Activated T-cell treated with anti-CD3 and anti-CD28 coated beads for 4 hours (primary cell): ENCODE data around the gene FCN1.

ENCODE experiments used
- DNase-seq: peaks from one replicate; pipeline ENCODE4 v3.0.0-alpha.2; 2020

The FCN1 gene

DNA sequence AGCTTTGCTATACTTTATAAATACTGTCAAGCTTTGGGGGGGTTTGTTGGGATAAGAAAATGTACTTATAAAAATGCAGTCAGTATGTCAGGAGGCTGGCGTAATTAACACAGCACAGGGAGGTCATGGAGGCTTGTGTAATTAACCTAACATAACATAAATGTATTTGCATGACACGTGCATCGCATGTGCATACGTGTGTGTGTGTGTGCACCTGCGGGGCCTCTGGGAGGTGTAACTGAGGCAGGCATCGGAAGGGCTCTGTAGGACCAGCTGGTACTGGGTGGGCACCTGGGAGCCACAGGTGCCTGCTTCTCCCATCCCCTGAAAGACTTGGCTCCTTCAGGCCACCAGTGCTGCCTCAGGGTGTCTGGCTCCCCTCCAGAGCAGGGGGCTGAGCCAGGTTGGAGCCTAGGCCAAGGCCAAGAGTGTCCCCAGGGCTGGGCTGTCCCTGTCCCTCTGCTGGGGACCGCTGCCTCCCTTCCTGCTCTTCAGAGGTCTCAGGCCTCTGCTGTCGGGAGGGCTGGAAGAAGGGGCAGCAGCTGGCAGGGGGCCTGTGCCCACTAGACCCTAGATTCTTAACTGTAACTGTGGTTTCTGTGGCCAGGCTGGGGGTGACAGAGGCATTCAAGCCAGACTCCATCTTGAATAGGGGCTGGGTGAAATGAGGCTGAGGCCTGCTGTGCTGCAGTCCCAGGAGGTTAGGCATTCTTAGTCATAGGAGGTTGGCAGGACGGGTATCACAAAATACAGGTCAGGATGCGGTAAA lies 28.1 kb downstream of the FCN1 start:
- DNase-seq: no peak

DNA sequence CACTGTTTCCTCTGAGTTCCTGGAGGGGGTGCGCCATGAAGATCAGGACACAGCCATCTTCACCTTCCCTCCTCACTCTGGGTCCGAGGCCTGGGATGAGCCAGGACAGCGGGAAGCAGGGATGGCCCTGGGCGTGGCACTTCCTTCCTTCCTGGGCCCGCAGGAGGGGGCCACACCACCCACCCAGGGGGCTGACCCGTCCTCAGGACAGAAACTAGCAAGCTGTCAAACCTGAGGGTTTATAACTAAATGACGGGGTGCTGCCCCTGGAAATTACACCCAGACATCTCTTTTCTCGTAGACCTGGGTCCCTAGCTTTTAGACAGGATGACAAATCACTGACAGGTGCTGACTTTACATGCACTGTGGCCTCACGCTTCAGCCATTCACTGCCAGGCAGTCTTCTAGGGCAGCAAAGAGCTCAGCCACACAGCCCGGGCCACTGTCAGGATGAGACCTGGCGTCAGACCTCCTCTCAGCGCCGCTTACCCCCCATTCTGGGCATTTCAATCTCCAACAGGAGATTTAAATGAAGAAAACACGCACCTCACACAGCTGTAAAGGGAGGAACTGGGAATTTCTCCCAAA lies 29.0 kb downstream of the FCN1 start:
- DNase-seq: no peak

DNA sequence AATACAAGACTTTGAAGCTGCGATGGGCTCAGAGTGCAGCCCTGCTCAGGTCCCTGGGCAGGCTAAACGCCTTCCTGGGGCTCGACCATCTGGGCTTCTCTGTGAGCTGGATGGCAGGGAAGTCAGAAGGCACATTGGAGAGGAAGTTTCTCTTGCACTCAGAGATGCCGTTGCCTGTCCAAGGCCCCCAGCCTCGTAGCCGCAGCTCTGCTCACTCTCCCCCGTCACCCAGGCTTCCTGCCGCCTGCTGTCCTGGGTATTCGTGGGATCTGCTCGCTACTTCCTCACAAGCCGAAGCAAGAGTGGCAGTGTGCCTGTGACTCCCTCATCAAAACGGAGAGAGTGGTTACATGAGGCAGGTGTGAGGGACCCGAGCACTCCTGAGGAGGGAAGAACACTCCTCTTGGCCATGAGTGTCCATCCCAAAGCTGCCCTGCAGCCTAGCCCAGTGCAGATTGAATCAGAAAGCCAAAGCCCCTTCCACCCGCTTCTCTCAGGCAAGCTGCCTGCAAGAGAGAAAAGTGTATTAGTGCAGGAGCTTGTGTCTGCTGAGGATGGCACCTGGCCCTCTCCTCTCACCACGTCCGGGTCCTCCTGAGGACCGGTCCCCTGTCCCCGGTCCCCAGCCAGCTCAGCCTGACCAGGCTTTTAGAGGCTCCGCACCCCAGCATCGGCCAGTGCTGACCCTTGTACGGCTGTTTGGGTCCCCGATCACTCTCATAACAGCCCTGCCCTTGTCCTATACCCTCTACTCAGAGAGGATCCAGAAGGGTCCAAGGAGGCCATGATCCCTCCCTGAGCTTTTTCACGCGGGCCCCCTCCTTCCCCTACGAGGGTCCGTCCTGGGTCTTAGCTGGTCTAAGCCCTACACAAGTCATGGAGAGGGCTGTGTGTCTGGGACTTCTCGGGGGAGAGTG lies 29.8 kb downstream of the FCN1 start:
- no peak for DNase-seq

DNA sequence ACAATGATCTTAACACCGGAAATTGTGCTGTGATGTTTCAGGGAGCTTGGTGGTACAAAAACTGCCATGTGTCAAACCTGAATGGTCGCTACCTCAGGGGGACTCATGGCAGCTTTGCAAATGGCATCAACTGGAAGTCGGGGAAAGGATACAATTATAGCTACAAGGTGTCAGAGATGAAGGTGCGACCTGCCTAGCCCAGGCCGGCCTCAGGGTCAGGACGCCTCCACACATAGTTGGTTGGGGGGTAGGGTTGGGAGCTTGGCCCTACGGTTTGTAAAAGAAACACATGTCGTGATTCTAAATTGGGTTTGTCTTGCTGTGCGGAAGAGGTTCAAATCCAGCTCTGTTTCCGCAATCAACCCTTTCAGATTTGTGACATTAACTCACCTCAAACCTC lies 30.5 kb downstream of the FCN1 start:
- DNase-seq: no peak

DNA sequence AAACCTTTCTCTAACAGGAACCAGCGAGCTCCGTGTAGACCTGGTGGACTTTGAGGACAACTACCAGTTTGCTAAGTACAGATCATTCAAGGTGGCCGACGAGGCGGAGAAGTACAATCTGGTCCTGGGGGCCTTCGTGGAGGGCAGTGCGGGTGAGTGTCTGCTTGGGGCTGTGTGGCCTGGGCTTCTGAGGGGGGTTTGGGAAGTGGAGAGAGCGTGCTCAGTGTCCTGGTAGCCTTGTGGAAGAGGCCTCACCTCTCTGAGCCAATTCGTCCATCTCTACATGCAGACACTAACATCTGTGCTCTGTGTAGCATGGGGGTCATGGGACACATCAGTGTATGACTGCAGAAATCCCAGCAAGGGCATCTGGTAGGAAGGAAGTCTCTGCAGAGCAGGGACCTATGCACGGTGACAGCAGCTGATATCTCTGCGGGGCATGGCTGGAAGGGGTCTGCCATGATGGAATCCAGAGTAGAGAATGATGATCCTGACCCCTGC lies 31.2 kb downstream of the FCN1 start:
- no peak for DNase-seq

DNA sequence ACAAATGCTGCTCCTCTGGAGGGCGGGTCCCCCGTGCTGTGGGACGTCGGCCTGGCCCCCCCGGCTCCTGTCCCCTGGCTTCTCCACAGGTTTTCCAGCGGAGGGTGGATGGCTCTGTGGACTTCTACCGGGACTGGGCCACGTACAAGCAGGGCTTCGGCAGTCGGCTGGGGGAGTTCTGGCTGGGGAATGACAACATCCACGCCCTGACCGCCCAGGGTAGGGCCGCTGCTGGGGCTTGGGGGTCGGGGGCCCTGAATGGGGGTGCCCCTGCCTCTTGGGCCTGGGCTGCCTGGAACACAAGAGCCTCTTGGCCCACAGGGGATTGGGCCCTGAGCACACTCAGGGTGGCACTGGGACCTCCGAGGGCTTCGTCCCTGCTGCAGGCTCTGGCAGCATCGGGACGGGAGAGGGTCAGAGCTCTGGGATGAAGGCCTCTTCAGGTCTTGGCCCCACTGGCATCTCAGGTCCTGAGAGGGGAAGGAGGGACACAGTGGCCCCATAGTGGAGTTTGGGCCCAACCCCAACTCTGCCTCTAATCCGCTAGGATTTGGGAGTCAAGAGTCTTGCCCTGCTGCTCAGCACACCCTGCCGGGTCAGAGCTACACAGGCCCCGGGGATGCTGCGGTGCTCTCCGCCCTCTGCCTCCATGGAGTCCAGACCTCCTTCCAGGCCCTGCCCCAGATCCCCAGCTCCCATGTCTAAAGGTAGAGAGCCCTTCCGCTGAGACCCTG lies 31.9 kb downstream of the FCN1 start:
- no peak for DNase-seq

DNA sequence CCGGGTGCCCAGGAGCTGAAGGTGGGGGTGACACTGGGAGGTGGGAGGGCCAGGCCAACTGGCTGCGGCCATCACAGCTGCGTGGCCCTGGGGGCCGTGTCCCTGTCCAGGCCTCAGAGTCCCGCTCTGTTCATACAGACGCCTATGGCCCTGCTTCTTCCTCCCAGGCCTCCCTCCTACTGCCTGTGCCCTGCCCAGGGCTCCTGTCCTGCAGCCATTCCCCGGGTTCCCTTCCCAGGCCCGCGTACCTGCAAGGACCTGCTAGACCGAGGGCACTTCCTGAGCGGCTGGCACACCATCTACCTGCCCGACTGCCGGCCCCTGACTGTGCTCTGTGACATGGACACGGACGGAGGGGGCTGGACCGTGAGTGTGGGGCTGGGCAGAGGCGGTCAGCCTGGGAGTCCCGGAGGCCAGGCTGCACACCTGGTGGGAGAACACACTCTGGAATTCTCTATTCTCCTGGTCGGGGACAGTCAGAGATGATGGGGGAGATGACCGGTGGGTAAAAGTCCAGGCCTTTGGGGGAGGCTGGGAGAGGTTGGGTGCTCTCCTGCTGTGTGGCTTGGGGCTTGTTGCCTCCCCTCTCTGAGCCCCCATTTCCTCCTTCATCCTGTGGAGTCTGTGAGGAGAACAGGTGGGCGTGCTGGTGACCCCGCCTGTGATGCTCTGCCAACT lies 32.6 kb downstream of the FCN1 start:
- DNase-seq: no peak

DNA sequence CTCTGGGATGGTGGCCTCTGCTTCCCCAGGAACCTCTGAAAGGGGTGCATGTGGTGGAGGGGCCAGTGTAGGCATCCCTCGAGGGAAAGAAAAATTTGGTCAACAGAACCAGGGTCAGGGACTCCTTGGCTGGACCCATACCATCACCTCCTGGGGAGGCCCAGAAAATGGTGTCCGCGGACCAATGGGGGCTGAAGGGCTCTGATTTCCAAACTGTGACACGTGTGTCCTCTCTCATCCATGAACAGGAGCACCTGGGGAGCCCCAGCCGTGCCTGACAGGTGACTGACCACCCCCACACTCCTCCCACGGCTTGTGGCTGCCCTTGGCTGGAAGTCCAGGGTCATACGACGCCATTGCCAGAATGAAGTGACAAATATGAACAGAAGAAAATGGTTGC lies 33.2 kb downstream of the FCN1 start:
- no peak for DNase-seq

DNA sequence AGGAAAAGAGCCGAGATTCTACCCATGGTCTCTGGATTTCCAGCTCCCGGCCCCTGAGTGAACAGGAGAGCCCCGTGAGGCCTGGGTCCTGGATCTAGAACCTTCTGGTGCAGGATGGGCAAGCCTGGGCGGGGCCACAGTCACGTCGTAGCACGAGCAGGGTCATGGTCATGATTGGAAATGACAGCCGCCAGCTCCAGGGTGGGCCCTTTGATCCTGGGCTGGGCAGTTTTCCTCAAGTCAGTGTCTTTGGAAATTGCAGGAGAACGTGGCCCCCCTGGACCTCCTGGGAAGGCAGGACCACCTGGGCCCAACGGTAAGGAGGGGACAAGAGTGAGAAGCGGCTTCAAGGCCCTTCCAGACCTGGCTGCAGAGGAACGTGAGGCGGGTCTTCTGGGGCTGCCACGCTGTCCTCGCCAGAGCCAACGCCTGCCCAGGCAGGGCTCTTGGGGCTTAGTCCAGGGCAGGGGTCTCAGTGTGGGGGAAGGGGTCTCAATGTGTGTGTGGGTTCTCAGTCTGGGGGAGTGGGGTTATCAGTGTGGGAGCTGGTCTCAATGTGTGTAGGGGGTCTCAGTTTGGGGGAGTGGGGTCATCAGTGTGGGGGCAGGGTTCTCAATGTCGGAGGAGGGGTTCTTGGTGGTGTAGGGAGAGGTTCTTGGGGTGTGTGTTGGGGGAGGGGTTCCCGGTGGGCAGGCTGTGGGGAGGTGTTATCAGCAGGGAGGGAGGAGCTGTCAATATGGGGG lies 34.5 kb downstream of the FCN1 start:
- no peak for DNase-seq

DNA sequence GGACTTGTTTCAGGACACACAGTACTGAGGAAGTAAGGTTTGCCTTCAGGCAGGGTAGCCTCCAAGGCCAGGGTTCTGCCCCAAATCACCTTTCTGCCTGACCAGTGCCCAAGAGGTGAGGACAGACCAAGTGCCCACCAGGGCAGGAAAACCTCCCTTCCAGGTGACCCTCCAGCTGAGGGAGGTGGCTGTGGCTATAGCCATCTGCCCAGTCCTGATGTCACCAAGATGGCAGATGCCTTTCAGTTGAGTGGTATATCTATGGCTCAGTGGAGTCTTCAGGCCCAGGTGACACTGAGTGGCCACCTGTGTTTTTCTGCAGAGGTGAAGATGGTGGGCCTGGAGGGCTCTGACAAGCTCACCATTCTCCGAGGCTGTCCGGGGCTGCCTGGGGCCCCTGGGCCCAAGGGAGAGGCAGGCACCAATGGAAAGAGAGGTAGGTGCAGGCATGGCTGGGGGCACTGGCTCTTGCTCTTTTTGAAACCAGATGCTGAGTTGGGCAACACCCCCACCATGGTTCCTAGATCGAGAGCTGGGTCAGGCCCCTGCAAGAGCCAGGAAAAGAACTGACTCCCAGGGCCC lies 35.4 kb downstream of the FCN1 start:
- no peak for DNase-seq

DNA sequence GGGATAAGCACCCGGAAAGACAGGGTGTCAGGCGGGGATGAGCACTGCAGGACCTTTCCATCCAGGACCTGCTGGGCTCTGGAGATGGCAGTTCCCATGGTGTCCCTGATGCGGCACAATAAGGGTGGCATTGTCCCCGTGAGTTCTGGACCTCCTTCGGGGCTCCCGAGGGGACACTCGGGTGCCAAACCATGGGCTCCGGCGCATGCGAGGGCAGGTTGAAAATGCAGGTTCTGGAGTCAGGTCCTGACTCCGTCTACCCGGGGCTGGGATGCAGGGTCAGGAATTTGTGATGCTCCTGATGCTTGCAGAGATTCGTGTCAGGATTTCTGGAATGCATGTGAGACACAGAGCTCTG lies 36.4 kb downstream of the FCN1 start:
- DNase-seq: no peak

DNA sequence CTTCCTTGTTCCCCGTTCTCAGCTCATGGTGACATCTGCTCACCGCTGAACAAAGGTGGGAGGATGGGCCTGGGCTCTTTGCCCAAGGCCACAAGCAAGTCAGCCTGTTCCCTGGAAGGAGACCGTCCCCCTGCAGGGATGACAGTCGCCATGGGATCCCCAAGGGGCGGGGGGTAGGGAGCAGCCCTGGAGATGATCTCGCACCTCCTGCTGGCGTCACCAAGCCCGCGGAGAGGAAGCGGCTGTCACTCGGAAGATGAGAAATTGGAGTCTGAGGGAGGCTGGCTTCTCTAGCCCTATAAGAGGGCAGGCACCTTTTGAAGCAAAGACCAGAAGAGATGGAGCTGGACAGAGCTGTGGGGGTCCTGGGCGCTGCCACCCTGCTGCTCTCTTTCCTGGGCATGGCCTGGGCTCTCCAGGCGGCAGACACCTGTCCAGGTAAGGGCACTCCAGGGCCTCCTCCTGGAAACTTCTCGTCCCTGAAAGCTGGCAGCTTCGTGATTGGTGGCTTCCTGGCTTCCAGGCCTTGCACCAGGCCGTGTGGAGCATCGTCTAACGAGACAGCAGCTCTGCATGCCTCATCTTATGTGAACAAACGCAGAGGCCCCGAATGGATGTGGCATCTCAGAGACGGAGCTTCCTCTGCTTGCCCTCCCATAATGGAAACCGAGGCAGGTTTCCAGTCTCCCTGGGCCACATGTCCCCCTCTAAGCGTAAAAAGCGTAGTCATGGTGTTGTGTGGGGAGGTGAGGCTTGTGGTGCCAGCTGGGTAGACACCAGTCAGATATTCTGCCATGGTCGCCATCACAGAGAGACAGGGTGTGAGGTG lies 37.0 kb downstream of the FCN1 start, which contains the start of gene FCN2:
FCN2 (plus strand) TSS at position 327 of the 829 bp plus-strand sequence; CDS start at position 339, 12 bp downstream.
- DNase-seq: no peak

DNA sequence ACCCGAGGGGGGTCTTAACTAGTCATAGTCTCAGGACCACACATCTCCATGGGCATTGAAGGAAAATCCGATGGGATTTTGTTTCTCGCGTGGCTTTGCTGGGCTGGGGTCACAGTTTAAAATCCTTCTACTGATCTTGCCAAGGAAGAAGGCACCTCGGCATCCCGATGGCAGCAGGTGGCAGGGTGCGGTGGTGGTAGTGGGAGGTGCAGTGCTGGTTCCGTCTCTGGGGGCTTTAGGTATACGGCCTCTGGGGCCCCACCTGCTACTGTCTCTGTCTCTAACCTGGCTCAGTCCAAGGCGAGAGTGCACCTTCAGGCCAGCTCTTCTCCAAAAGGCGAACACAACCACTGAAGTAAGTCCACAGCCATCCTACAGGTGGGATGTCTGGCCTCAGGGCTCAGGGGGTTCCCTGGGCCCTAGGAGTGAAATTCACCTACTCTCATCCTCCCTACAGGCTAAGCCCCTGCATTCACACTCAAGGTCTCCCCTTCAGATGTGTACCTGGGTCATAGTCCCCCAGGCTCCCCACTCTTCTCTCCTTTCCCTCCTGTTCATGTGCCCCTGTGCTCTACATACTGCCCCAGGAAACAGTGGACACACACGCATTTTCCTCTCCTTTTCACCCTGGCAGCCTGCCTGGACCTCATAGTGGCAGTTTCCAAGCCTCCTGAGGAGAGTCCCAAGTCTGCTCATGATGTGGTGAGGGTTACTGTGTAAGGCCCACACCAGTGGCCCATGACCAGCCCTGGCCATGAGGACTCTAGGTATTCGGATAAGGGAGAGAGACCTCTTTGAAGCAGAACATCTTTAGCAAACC lies 37.8 kb downstream of the FCN1 start:
- no peak for DNase-seq

DNA sequence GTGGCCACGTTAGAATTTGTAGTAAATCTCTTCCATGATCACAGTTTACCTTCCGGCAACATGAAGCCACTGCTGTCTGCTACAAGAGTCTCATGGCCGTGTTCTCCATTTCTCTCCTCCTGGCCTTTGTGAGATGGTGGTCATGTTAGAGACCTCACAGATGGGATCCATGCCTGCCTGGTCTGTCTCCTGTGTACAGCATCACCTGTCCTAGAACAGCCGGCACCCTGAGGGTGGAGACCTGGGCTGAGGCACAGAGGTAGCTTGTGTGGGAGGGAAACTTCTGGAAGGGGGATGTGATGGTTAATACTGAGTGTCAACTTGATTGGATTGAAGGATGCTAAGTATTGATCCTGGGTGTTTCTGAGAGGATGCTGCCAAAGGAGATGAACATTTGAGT lies 40.2 kb downstream of the FCN1 start:
- DNase-seq: no peak

DNA sequence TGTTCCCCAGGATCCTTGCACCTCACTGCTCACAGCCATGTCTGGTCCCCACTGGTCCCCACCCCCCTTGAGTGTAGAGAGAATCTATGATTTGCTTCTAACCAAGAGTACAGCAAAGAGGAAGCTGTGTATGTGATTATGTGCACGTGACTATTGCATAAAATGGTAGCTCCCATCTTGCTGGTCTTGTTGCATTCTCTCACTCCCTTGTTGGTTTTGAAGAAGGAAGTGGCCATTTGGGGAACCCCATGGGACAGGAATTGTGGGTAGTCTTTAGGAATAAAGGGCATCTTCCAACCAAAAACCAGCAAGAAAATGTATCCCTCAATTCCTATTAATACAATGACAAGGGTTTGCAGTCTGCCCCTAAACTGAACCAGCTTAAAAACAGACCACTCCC lies 42.3 kb downstream of the FCN1 start:
- no peak for DNase-seq

DNA sequence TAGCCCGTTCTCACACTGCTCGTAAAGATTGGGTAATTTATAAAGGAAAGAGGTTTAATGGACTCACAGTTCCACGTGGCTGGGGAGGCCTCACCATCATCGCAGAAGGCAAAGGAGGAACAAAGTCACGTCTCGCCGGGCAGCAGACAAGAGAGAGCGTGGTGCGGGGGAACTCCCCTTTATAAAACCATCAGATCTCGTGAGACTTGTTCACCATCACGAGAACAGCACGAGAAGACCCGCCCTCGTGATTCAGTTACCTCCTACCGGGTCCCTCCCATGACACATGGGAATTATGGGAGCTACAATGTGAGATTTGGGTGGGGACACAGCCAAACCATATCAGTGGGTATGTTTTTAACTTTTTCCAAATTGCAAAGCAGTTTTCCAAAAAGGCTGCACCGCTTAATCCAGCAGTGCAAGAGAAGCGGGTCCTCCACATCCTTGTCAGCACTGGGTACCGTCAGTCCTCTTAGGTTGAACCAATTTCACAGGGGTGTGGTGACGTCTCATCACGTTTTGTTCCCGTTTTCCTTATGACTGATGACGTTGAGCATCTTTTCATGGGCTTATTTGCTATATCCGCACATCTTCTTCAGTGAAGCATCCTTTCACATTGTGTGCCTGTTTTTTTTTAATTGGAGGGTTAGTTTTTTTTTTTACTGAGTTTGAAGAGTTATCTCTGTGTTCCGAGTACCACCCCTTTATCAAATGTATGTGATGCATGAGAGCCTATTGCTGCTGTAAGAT lies 45.1 kb downstream of the FCN1 start:
- no peak for DNase-seq

DNA sequence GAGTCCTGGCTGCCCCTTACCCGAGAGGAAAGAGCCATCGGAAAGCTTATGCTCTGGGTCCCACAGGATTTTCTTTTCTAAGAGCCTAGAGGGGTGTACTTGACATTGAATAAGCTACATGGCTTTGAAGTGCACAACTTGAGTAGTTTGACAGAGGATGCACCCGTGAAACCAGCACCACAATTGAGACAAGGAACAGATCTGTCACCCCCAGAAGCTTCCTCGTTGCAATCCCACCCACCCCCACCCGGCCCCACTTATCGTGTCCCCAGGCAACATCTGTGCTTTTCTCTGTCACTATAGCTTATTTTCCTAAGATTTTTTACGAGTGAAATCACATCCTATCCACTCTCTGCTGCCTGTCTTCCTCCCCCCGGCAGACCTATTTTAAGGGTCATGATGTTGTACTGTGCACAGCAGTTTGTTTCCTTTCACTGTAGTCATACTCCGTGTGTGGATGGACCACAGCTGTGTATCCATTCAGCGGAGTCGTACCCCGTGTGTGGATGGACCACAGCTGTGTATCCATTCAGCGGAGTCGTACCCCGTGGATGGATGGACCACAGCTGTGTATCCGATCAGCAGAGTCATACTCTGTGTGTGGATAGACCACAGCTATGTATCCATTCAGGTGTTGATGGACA lies 45.9 kb downstream of the FCN1 start:
- DNase-seq: no peak
